Measurements from ENCODE around the gene ATP9B.

The ATP9B gene

DNA sequence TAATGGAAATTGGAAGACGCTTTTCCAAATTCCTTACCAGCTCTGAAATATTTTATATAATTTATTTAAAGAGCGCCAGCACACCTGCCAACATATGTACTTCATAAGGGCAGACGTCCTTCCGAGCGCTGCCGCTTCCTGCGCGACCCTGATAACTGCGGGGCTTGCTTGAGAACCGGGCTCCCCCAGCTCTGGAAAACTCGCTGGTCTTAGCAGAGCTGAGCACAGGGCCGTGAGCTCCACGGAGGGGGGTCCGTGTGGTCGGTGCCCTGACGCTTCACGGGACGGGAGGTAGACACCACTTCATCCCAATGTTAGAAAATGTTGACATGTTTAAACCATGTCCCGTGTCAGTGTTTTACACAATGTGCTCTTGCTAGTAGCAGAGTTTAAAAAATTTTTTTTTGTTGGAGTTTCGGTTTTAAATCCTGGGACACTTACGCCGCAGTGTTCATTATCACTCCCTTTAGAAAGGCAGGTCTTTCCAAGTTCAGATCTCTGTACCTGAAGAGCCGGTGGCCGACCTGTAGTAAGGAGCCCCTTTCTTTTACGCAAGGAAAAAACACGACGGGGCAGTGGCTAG, 328.1 kb downstream of the ATP9B start:
- H3K27ac ChIP-seq: no peak overlapping the region
- TF ChIP-seq, protein P1, sequence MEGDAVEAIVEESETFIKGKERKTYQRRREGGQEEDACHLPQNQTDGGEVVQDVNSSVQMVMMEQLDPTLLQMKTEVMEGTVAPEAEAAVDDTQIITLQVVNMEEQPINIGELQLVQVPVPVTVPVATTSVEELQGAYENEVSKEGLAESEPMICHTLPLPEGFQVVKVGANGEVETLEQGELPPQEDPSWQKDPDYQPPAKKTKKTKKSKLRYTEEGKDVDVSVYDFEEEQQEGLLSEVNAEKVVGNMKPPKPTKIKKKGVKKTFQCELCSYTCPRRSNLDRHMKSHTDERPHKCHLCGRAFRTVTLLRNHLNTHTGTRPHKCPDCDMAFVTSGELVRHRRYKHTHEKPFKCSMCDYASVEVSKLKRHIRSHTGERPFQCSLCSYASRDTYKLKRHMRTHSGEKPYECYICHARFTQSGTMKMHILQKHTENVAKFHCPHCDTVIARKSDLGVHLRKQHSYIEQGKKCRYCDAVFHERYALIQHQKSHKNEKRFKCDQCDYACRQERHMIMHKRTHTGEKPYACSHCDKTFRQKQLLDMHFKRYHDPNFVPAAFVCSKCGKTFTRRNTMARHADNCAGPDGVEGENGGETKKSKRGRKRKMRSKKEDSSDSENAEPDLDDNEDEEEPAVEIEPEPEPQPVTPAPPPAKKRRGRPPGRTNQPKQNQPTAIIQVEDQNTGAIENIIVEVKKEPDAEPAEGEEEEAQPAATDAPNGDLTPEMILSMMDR (IDR thresholded peaks at IDR 0.05): no peak
- TF ChIP-seq ZFX (IDR thresholded peaks at IDR 0.05; ENCODE audit: borderline replicate concordance): no peak

DNA sequence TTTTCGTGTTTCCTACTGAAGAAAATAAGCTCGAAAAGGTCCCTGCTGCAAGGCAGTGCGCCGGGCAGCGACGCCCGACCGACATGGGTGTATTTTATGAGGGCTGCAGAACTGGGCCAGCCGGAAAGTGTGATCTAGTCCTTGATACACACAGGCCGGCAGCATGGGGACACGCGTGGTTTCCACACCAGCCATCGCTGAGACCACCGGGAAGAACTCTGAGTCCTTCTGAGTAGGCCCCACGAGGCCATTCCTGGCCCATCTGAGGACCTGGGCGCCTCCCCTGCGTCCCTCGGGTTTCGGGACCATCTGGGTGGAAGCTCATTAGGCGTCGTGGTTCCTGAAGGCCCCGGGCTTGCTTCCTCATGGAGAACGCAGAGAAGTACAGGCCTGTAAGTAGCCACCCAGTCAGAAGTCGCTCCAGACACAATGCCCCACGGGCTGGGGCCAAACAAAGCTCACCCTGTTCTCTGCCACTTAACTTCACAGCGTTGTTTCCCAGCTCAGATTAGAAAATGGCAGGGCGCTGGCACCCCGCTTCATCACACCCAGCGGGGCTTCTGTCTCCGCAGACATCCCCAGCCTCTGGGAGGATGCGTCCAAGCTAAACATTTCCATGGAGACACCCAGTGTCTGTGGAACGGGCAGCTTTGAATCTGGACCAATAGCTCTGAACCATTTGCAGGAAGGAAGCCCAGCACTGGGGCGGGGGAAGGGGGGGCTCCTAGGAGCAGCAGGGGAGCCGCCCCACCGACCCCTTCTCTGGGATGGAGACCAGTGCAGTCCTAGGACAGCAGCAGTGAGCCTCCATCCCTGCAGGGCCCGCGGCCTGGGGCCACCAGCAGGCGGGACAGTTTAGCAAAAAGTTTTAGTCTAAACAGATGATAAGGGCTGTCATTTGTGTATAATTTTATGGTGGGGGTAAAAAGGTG, 328.9 kb downstream of the ATP9B start:
- TF ChIP-seq, protein P1 (IDR thresholded peaks at IDR 0.05): no peak
- no peak for TF ChIP-seq ZFX (IDR thresholded peaks at IDR 0.05; ENCODE audit: borderline replicate concordance)
- no peak overlapping the region for H3K27ac ChIP-seq

DNA sequence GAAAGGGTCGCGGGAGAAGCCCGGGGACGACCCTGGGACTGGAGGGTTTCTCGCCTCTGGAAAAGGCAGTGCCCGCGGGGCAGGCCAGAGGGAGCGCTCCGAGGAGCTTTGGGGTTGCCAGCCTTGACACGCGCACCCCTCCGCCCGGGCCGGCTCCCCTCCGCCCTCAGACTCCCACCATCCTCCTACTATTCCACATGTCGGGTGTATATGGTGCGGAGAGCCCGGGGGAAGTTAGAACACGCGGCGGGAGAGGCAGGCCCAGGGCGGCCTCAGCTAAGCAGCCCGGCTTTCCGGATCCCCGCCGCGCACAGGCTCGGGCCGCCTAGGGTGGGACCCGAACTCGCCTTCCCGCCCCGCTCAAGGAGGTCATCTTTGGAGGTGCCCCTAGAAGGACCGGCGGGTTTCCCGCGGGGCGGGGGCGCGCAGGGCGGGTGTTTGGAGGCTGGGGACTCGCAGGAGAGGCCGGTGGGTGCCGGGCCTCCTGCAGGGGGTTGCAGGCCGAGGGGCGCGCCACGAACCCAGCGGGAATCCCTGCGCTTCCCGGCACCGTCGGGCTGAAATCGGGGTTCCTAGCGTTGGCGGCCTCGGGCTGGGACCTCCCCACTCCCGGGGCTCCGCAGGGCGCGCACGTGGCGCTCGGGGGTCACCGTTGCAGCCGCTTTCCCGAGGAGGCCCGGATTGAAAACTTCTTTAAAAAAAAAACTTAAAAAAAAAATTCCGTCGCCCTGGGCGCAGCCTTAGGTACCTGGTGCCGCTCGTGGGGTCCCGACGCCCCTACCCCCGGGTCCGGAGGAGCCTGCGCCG, 330.3 kb downstream of the ATP9B start:
- H3K27ac ChIP-seq: no peak overlapping the region
- TF ChIP-seq, protein P1 (IDR thresholded peaks at IDR 0.05): no peak
- no peak for TF ChIP-seq ZFX (IDR thresholded peaks at IDR 0.05; ENCODE audit: borderline replicate concordance)

DNA sequence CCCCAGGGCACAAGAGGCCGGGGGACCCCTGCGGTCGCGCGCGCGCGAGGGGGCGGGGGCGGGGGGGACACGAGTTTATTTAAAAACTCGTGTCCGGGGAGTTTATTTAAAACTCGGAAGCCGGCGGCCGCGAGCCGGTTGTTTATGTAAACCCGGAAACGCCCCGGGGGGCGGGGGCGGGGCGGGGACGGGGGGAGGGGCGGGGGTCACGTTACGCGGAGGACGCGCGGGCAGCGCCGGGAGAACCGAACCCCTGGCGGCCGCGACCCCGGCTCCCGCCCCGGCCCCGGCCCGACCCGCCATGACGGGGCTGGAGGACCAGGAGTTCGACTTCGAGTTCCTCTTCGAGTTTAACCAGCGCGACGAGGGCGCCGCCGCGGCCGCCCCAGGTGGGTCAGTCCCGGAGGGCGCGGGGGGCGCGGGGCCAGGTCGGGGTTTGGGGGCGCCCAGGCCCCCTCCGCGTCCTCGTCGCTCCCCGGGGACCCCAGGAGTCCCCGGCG, 330.9 kb downstream of the ATP9B start:
- TF ChIP-seq ZFX (IDR thresholded peaks at IDR 0.05; ENCODE audit: borderline replicate concordance): no peak
- TF ChIP-seq, protein P1 (IDR thresholded peaks at IDR 0.05): no peak
- no peak overlapping the region for H3K27ac ChIP-seq

DNA sequence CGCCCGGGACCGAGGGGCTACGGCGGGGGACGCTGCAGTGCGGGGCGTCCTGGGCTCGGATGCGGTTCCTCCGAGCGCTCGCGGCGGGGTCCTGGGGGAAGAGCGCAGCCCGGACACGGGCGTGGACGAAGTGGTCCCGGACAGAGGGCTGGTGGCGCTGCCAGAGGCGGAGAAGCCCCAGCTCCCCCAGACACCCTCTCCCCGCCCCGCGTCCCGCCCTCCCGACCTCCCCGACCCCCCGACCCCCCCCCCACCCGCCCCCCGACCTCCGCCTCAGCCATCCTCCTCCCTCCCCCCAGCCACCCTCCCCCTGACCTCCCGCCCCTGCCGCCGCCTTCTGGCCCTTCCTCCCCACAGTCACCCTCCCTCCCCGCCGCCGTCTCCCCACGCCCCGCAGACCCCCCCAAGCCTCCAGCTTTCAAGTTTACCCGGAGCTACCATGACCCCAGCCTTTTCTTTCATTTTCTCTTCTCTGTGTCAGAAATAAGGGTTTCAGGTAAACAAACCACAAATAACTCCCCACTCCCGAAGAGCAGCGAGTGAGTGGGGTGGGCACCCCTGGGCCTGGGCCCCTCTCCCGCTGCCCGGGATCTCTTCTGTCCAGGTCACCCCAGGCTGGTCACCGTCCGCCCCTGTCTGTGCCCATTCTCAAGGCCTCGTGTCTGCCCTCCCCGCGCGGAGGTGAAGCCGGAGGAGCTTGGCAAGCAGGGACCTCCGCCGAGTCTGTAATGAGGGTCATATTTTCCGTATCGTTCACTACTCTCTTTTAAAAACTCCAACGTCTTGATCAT, 331.6 kb downstream of the ATP9B start:
- TF ChIP-seq, protein P1 (IDR thresholded peaks at IDR 0.05): no peak
- no peak for TF ChIP-seq ZFX (IDR thresholded peaks at IDR 0.05; ENCODE audit: borderline replicate concordance)
- no peak overlapping the region for H3K27ac ChIP-seq

DNA sequence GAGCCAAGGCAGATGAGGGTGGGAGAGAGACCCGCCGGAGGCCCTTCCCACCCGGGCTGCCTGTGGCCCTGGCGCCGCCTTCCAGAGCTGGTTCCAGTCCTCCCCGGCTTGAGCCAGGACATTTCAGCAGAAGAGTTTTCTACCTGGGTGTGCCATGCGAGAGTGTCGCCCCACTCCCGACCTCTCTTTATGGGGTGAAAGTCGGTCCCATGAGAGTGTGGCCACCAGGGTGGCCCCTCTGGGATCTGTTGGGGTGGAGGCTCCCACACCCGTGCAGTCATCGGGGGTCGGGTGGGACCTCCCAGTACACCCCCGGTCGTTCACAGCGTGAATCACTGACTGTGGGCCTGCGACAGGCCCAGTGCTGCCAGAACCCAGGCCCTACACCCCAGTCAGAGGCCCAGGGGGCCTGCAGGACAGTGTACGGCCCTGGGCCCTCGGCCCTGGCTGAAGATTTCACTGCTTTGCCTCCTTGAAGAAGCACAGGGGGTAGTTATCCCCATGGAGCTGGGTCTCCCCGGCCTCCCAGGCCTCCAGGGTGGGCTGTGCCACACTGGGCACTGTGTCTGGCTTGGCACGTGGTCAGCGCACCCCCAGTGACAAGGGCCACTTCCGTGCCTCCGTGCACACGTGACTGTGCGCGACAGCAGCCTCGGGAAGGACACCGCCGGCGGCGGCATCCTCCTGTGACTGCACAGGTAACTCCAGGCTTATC, 332.5 kb downstream of the ATP9B start:
- no peak for TF ChIP-seq ZFX (IDR thresholded peaks at IDR 0.05; ENCODE audit: borderline replicate concordance)
- TF ChIP-seq, protein P1 (IDR thresholded peaks at IDR 0.05): no peak
- no peak overlapping the region for H3K27ac ChIP-seq
